HepG2 (cell line): ENCODE data around the gene KRTAP10-6. TPM values are rescaled to one million over a fixed set of nuclear protein-coding genes. Genes with fewer than 3 reads are reported as not detected.
A peak's percentile ranks its signal among the peaks of the same experiment; 100 is the strongest.

Source experiments
- PRDM10 ChIP-seq: sonication (generic); formaldehyde crosslinking; IDR thresholded peaks from 2 replicates; pipeline ENCODE4 v1.4.0; 2020; ENCODE audit warnings: low read depth, missing genetic modification reagents
- RNF2 ChIP-seq: fragments of 450-650 bp; conservative IDR thresholded peaks from 2 replicates; pipeline ENCODE4 v1.6.1; 2016; ENCODE audit warnings: low read depth
- TFAP4 ChIP-seq: sonication (generic); IDR thresholded peaks from 2 replicates; pipeline ENCODE4 v1.6.1; 2016; ENCODE audit warnings: low read depth, borderline replicate concordance
- TFDP1 ChIP-seq: IDR thresholded peaks from 2 replicates; pipeline ENCODE4 v1.6.1; 2016; ENCODE audit warnings: missing compliant biosample characterization, missing genetic modification reagents, borderline replicate concordance
- ZFP91 ChIP-seq: sonication (generic); formaldehyde crosslinking; IDR thresholded peaks from 2 replicates; pipeline ENCODE4 v1.9.0; 2022; ENCODE audit warnings: missing genetic modification reagents, mild to moderate bottlenecking, borderline replicate concordance
- ZMYM3 ChIP-seq: sonication (generic); formaldehyde crosslinking; IDR thresholded peaks from 2 replicates; pipeline ENCODE4 v1.5.1; 2020; ENCODE audit warnings: mild to moderate bottlenecking, missing genetic modification reagents
- ZNF253 ChIP-seq: sonication (generic); formaldehyde crosslinking; IDR thresholded peaks from 2 replicates; pipeline ENCODE4 v1.8.0; 2022; ENCODE audit warnings: mild to moderate bottlenecking, missing genetic modification reagents, borderline replicate concordance
- ZNF407 ChIP-seq: sonication (generic); formaldehyde crosslinking; IDR thresholded peaks from one replicate; pipeline ENCODE4 v1.5.1; 2020; ENCODE audit warnings: mild to moderate bottlenecking, missing genetic modification reagents; ENCODE audit errors: not compliant biosample characterization
- ZNF414 ChIP-seq: sonication (generic); formaldehyde crosslinking; IDR thresholded peaks from 2 replicates; pipeline ENCODE4 v1.5.0; 2020; ENCODE audit warnings: missing genetic modification reagents
- ZNF468 ChIP-seq: sonication (generic); formaldehyde crosslinking; IDR thresholded peaks from 2 replicates; pipeline ENCODE4 v1.8.0; 2022; ENCODE audit warnings: mild to moderate bottlenecking, moderate library complexity, missing genetic modification reagents
- polyA plus RNA-seq, 8 experiments: library from polyadenylated mRNA; depleted of rRNA in 3 of 8; stranded (reverse) in 7 of 8; unstranded in 1 of 8; fragments of >200 nt; fragmentation: Illumina TruSeq in 4 of 8; extraction: Trizol in 4 of 8; gene quantifications; 2 replicates each; pipeline versions ENCODE4 v1.2.1 to v1.2.3, GENCODE V29; 2011 to 2016; ENCODE audit warnings: low read depth in 4 of 8, missing spikeins in 1 of 8, mixed read lengths in 1 of 8; ENCODE audit not compliant: insufficient read depth in 1 of 8
- total RNA-seq, 5 experiments: library from RNA; depleted of rRNA; stranded (reverse); fragments of >200 nt; fragmentation: Illumina TruSeq; extraction: Trizol; gene quantifications; 2 replicates each; pipeline ENCODE4 v1.2.3, GENCODE V29; 2016; ENCODE audit warnings: low read depth in 1 of 5

Gene KRTAP10-6
- total and polyA plus RNA-seq, 2 of the 13 experiments (the other 11 are each of a cell fraction or from before 2014, with no cell fraction given): not detected

GRCh38 chr21:44593598-44594405 lies 1.5 kb upstream of the KRTAP10-6 start (continued):
- no peak for TF ChIP-seq ZNF253 (CRISPR knock-in tag)
- TF ChIP-seq RNF2: peak; percentile 93
- no peak; the same call in 1 of the 2 replicates for TF ChIP-seq PRDM10 (CRISPR knock-in tag)
- peak; percentile 85; the same call in 1 of the 2 replicates for TF ChIP-seq TFAP4
- TF ChIP-seq ZNF407 (CRISPR knock-in tag): peak; percentile 64
- peak; percentile 37; the same call in 1 of the 2 replicates for TF ChIP-seq ZFP91 (CRISPR knock-in tag)
- TF ChIP-seq ZNF468 (CRISPR knock-in tag): no peak
- TF ChIP-seq ZNF414 (CRISPR knock-in tag): peak; percentile 77; the same call in 1 of the 2 replicates
- peak; percentile 87 for TF ChIP-seq TFDP1 (CRISPR knock-in tag)
- peak; percentile 94 for TF ChIP-seq ZMYM3
